PC-9 (cell line): Measurements from ENCODE around the gene TMEM132D. TPM values are rescaled to one million over a fixed set of nuclear protein-coding genes. Genes with fewer than 3 reads are reported as not detected.
"Not testable (repeated sequence)": the region's sequence is repeated elsewhere in the genome, so short reads cannot be mapped to it uniquely, and the experiment has no call there.

Source experiments
- BruUV-seq: library from RNA; stranded (reverse); fragments of 400-500 nt; replicated peaks from 2 replicates; lab custom pipeline; 2021; lab: Mats Ljungman, UMichigan
- CTCF ChIA-PET: fragments of 300-600 bp; sonication (Branson Sonifier 250); formaldehyde crosslinking; loops from one replicate; lab custom pipeline; 2022; ENCODE audit warnings: antibody characterized with exemption; lab: Charles Lee
- POLR2A ChIA-PET: fragments of 300-600 bp; sonication (Branson Sonifier 250); formaldehyde crosslinking; loops from one replicate; lab custom pipeline; 2022; ENCODE audit warnings: antibody characterized with exemption; ENCODE audit not compliant: unreplicated experiment; lab: Charles Lee
- DNase-seq, 2 experiments: peaks; one replicate each; pipeline versions ENCODE4 v3.0.0 to v3.0.0-alpha.2; 2015 to 2022; ENCODE audit warnings: mixed read lengths in 1 of 2
- H2AFZ ChIP-seq: fragments of 200-600 bp; sonication (generic); 2 replicates; pipeline ENCODE4 v1.8.1; 2017; ENCODE audit warnings: antibody characterized with exemption
- H3F3A ChIP-seq: fragments of 200-600 bp; sonication (generic); 2 replicates; pipeline ENCODE4 v1.8.1; 2017; ENCODE audit warnings: antibody characterized with exemption, mild to moderate bottlenecking, low read depth; ENCODE audit not compliant: insufficient read depth
- H3K27ac ChIP-seq: fragments of 200-600 bp; sonication (generic); 2 replicates; pipeline ENCODE4 v1.6.1; 2016; ENCODE audit warnings: mixed run types
- H3K27me3 ChIP-seq: fragments of 200-600 bp; sonication (generic); 2 replicates; pipeline ENCODE4 v1.6.1; 2016; ENCODE audit warnings: low read depth, mixed run types; ENCODE audit not compliant: insufficient read depth
- H3K36me3 ChIP-seq: fragments of 200-600 bp; sonication (generic); 2 replicates; pipeline ENCODE4 v1.6.1; 2016; ENCODE audit warnings: low read depth, mixed run types
- H3K4me1 ChIP-seq: fragments of 200-600 bp; sonication (generic); replicated peaks from 2 replicates; pipeline ENCODE4 v1.6.1; 2016; ENCODE audit warnings: mixed run types; ENCODE audit not compliant: insufficient read depth
- H3K4me2 ChIP-seq: fragments of 200-600 bp; sonication (generic); 2 replicates; pipeline ENCODE4 v1.6.1; 2017; ENCODE audit warnings: mixed run types
- H3K4me3 ChIP-seq: fragments of 200-600 bp; sonication (generic); 2 replicates; pipeline ENCODE4 v1.6.1; 2016; ENCODE audit warnings: mixed run types
- H3K79me2 ChIP-seq: fragments of 200-600 bp; sonication (generic); 2 replicates; pipeline ENCODE4 v1.6.1; 2017; ENCODE audit warnings: low read depth, mixed run types
- H3K9me2 ChIP-seq: fragments of 200-600 bp; sonication (generic); 2 replicates; pipeline ENCODE4 v1.8.1; 2017; ENCODE audit warnings: mild to moderate bottlenecking; ENCODE audit not compliant: insufficient read depth
- H3K9me3 ChIP-seq: fragments of 200-600 bp; sonication (generic); 2 replicates; pipeline ENCODE4 v1.8.1; 2016; ENCODE audit warnings: low read depth; ENCODE audit not compliant: insufficient read depth
- H4K20me1 ChIP-seq: fragments of 200-600 bp; sonication (generic); 2 replicates; pipeline ENCODE4 v1.8.1; 2017; ENCODE audit not compliant: insufficient read depth
- CTCF ChIP-seq: fragments of 200-600 bp; sonication (generic); conservative IDR thresholded peaks from 2 replicates; pipeline ENCODE4 v1.6.1; 2017; ENCODE audit warnings: mixed run types, antibody characterized with exemption, mild to moderate bottlenecking, moderate library complexity
- EZH2 ChIP-seq: fragments of 200-600 bp; sonication (generic); IDR thresholded peaks from 2 replicates; pipeline ENCODE4 v1.8.0; 2017; ENCODE audit warnings: antibody characterized with exemption, low read depth
- intact Hi-C: fragments of 100-400 bp; cut with micrococcal nuclease; formaldehyde crosslinking; loops from one replicate; pipeline ENCODE4 v1.10.0; 2022; ENCODE audit not compliant: unreplicated experiment
- total RNA-seq: library from RNA; stranded (reverse); gene quantifications from 2 replicates; pipeline ENCODE4 v1.2.3, GENCODE V29; 2021

The TMEM132D gene
- total RNA-seq, 1 experiment from 2014 or later: not detected

GRCh38 chr12:129195081-129195480, 708.7 kb downstream of the TMEM132D start:
- H3K4me3 ChIP-seq: no peak overlapping the region
- peaks cover 6% of the 10 kb centered on the region; the same call in 1 of the 2 replicates for H3K9me3 ChIP-seq
- ChIA-PET CTCF (no interaction called here), POLR2A (no interaction called here)
- H2AFZ ChIP-seq: no peak overlapping the region
- H3K4me2 ChIP-seq: no peak overlapping the region
- no peak for DNase-seq
- H3K9me2 ChIP-seq: no peaks in the 10 kb centered on the region
- TF ChIP-seq EZH2 (no peak), CTCF (no peak)
- no peaks in the 10 kb centered on the region for H3K27me3 ChIP-seq
- H3F3A ChIP-seq: no peaks in the 10 kb centered on the region
- intact Hi-C loops: no loop called here
- no peak overlapping the region for H3K27ac ChIP-seq
- no peaks in the 10 kb centered on the region for H4K20me1 ChIP-seq
- no peaks in the 10 kb centered on the region for H3K4me1 ChIP-seq
- BruUV-seq: no TSS peak
- H3K36me3 ChIP-seq: no peaks in the 10 kb centered on the region
- no peaks in the 10 kb centered on the region for H3K79me2 ChIP-seq

GRCh38 chr12:129193263-129193871, 710.5 kb downstream of the TMEM132D start:
- ChIA-PET POLR2A (no interaction called here), CTCF (no interaction called here)
- Histone ChIP-seq H3K9me2 (no peaks in the 10 kb centered on the region), H4K20me1 (no peaks in the 10 kb centered on the region), H3K27me3 (no peaks in the 10 kb centered on the region), H2AFZ (no peak overlapping the region), H3K4me3 (no peak overlapping the region), H3K4me1 (no peaks in the 10 kb centered on the region), H3K4me2 (no peak overlapping the region), H3K79me2 (no peaks in the 10 kb centered on the region), H3K9me3 (peaks cover 6% of the 10 kb centered on the region; the same call in 1 of the 2 replicates), H3K27ac (no peak overlapping the region), H3K36me3 (no peaks in the 10 kb centered on the region), H3F3A (no peaks in the 10 kb centered on the region)
- peak; percentile 81 for TF ChIP-seq CTCF
- TF ChIP-seq EZH2: no peak
- BruUV-seq: no TSS peak
- intact Hi-C loops: no loop called here
- no peak for DNase-seq

- Histone ChIP-seq H3F3A (no peaks in the 10 kb centered on the region), H3K36me3 (no peaks in the 10 kb centered on the region), H4K20me1 (no peaks in the 10 kb centered on the region), H3K79me2 (no peaks in the 10 kb centered on the region), H3K9me2 (no peaks in the 10 kb centered on the region), H3K9me3 (peaks cover 6% of the 10 kb centered on the region; the same call in 1 of the 2 replicates), H3K27ac (no peak overlapping the region), H3K27me3 (no peaks in the 10 kb centered on the region), H3K4me1 (no peaks in the 10 kb centered on the region), H3K4me2 (no peak overlapping the region), H2AFZ (no peak overlapping the region), H3K4me3 (no peak overlapping the region)
- ChIA-PET CTCF (no interaction called here), POLR2A (no interaction called here)
- no TSS peak for BruUV-seq
- DNase-seq: no peak
- TF ChIP-seq EZH2: no peak
- TF ChIP-seq CTCF: no peak
- intact Hi-C loops: no loop called here
Observed at GRCh38 chr12:129190827-129191226, 713.0 kb downstream of the TMEM132D start.

- H3K27me3 ChIP-seq, H3K9me2 ChIP-seq, intact Hi-C loops, H3K27ac ChIP-seq, CTCF ChIA-PET, POLR2A ChIA-PET, H3K4me1 ChIP-seq, H3K36me3 ChIP-seq, BruUV-seq, DNase-seq, H2AFZ ChIP-seq, H3K79me2 ChIP-seq, H3K4me2 ChIP-seq, H4K20me1 ChIP-seq, H3K4me3 ChIP-seq, H3F3A ChIP-seq, H3K9me3 ChIP-seq: not testable (repeated sequence)
Observed at GRCh38 chr12:129189879-129190278, 713.9 kb downstream of the TMEM132D start.
